HepG2 (cell line): ENCODE data around the gene S100A12. TPM values are rescaled to one million over a fixed set of nuclear protein-coding genes. Genes with fewer than 3 reads are reported as not detected.

Experiments used
- ATAC-seq: fragments of 200-7000 bp; cut with Tn5 transposase; 3 replicates; pipeline ENCODE4 v1.9.1; 2020; ENCODE audit warnings: mild to moderate bottlenecking, moderate library complexity
- BruUV-seq: library from RNA; stranded (reverse); fragments of 400-500 nt; replicated peaks from 2 replicates; lab custom pipeline; 2021; lab: Mats Ljungman, UMichigan
- CTCF ChIA-PET: fragments of 300-600 bp; formaldehyde crosslinking; extraction: SDS; loops from one replicate; lab custom pipeline; 2021; ENCODE audit warnings: low total read pairs, inconsistent platforms, low intra/inter-chr PET ratio; lab: Yijun Ruan, JAX
- POLR2A ChIA-PET: fragments of 350-600 bp; sonication (Branson Sonifier 250); formaldehyde crosslinking; loops from one replicate; lab custom pipeline; 2020; ENCODE audit warnings: antibody characterized with exemption, inconsistent platforms; lab: Yijun Ruan, JAX
- DNase-seq: peaks from one replicate; pipeline ENCODE4 v3.0.0-alpha.2; 2015; ENCODE audit warnings: low spot score
- FAIRE-seq: peaks from 3 replicates; lab custom pipeline; 2011; peaks lifted over from hg19 to GRCh38; lab: Jason Lieb, UNC
- H2AFZ ChIP-seq: one replicate; pipeline ENCODE4 v1.6.1; 2011; ENCODE audit warnings: low read length, inconsistent platforms
- H3K27ac ChIP-seq: fragments of 300-600 bp; 3 replicates; pipeline ENCODE4 v1.8.0; 2011; ENCODE audit warnings: mixed run types, mild to moderate bottlenecking, mixed read lengths, low read length, inconsistent platforms; ENCODE audit not compliant: insufficient read depth; ENCODE audit errors: extremely low read length
- H3K27me3 ChIP-seq, 2 experiments: fragments of 200-600 bp in 1 of 2; 2 replicates in 1 of 2; 3 replicates in 1 of 2; pipeline versions ENCODE4 v1.6.0 to v1.8.0; 2011; ENCODE audit warnings: low read length in 2 of 2, mild to moderate bottlenecking in 2 of 2, moderate library complexity in 2 of 2, inconsistent platforms in 1 of 2; ENCODE audit not compliant: insufficient read depth in 2 of 2, control insufficient read depth in 1 of 2
- H3K36me3 ChIP-seq, 2 experiments: fragments of 200-600 bp in 1 of 2; replicated peaks in 1 of 2; 2 replicates in 1 of 2; 3 replicates in 1 of 2; pipeline versions ENCODE4 v1.5.1 to v1.8.0; 2011; ENCODE audit warnings: low read length in 2 of 2, inconsistent platforms in 1 of 2; ENCODE audit not compliant: insufficient read depth in 2 of 2, control insufficient read depth in 1 of 2
- H3K4me1 ChIP-seq: 2 replicates; pipeline ENCODE4 v1.5.1; 2012; ENCODE audit warnings: low read length, inconsistent platforms; ENCODE audit not compliant: insufficient read depth
- H3K4me2 ChIP-seq: 2 replicates; pipeline ENCODE4 v1.6.0; 2011; ENCODE audit warnings: low read depth, low read length, inconsistent platforms
- H3K4me3 ChIP-seq, 3 experiments: fragments of 200-600 bp in 1 of 3; sonication (generic), shearing (Covaris generic) in 1 of 3; replicated peaks in 1 of 3; 2 replicates each; pipeline ENCODE4 v1.5.1; 2011 to 2016; ENCODE audit warnings: low read length in 3 of 3, inconsistent platforms in 2 of 3, low read depth in 2 of 3, mild to moderate bottlenecking in 2 of 3, control low read depth in 1 of 3, mixed read lengths in 1 of 3; ENCODE audit not compliant: insufficient read depth in 1 of 3
- H3K79me2 ChIP-seq: one replicate; pipeline ENCODE4 v1.6.1; 2011; ENCODE audit warnings: low read length, inconsistent platforms; ENCODE audit not compliant: insufficient read depth
- H3K9ac ChIP-seq: 2 replicates; pipeline ENCODE4 v1.6.0; 2011; ENCODE audit warnings: mild to moderate bottlenecking, low read depth, low read length, inconsistent platforms; ENCODE audit not compliant: insufficient read depth
- H3K9me3 ChIP-seq: 2 replicates; pipeline ENCODE4 v1.5.1; 2012; ENCODE audit warnings: mild to moderate bottlenecking, low read length
- H4K20me1 ChIP-seq: 2 replicates; pipeline ENCODE4 v1.6.0; 2011; ENCODE audit warnings: inconsistent platforms, mild to moderate bottlenecking, low read length, moderate library complexity; ENCODE audit not compliant: insufficient read depth
- FOXA3 ChIP-seq: IDR thresholded peaks from 2 replicates; pipeline ENCODE4 v1.6.1; 2016; ENCODE audit warnings: missing genetic modification reagents, missing compliant biosample characterization
- GZF1 ChIP-seq: sonication (generic); formaldehyde crosslinking; IDR thresholded peaks from 2 replicates; pipeline ENCODE4 v1.5.1; 2020; ENCODE audit warnings: mild to moderate bottlenecking, missing genetic modification reagents
- IRF2 ChIP-seq: IDR thresholded peaks from 2 replicates; pipeline ENCODE4 v1.6.1; 2018; ENCODE audit warnings: missing genetic modification reagents, missing compliant biosample characterization
- SIX1 ChIP-seq: sonication (generic); formaldehyde crosslinking; IDR thresholded peaks from 2 replicates; pipeline ENCODE4 v1.4.0; 2020; ENCODE audit warnings: missing genetic modification reagents, borderline replicate concordance
- SMAD9 ChIP-seq: sonication (generic); formaldehyde crosslinking; IDR thresholded peaks from 2 replicates; pipeline ENCODE4 v1.5.1; 2020; ENCODE audit warnings: mild to moderate bottlenecking, missing genetic modification reagents
- TRAFD1 ChIP-seq: sonication (generic); formaldehyde crosslinking; IDR thresholded peaks from 2 replicates; pipeline ENCODE4 v1.5.1; 2020; ENCODE audit warnings: missing genetic modification reagents, mild to moderate bottlenecking, borderline replicate concordance
- ZNF567 ChIP-seq: sonication (generic); formaldehyde crosslinking; IDR thresholded peaks from 2 replicates; pipeline ENCODE4 v1.8.1; 2023; ENCODE audit warnings: mild to moderate bottlenecking, missing genetic modification reagents, borderline replicate concordance
- ZUFSP ChIP-seq: sonication (generic); formaldehyde crosslinking; IDR thresholded peaks from 2 replicates; pipeline ENCODE4 v1.9.0; 2021; ENCODE audit warnings: missing genetic modification reagents, mild to moderate bottlenecking, borderline replicate concordance
- in situ Hi-C: cut with HindIII; loops from 2 replicates; pipeline ENCODE4 v1.10.0; 2017; ENCODE audit warnings: low pct_unique_long_range_greater_than_20kb; ENCODE audit not compliant: extremely low pct_ligation_motif_present
- intact Hi-C: fragments of 100-400 bp; cut with micrococcal nuclease; formaldehyde crosslinking; loops from one replicate; pipeline ENCODE4 v1.10.0; 2022; ENCODE audit not compliant: unreplicated experiment
- polyA plus RNA-seq, 8 experiments: library from polyadenylated mRNA; depleted of rRNA in 3 of 8; stranded (reverse) in 7 of 8; unstranded in 1 of 8; fragments of >200 nt; fragmentation: Illumina TruSeq in 4 of 8; extraction: Trizol in 4 of 8; gene quantifications; 2 replicates each; pipeline versions ENCODE4 v1.2.1 to v1.2.3, GENCODE V29; 2011 to 2016; ENCODE audit warnings: low read depth in 4 of 8, missing spikeins in 1 of 8, mixed read lengths in 1 of 8; ENCODE audit not compliant: insufficient read depth in 1 of 8
- total RNA-seq, 5 experiments: library from RNA; depleted of rRNA; stranded (reverse); fragments of >200 nt; fragmentation: Illumina TruSeq; extraction: Trizol; gene quantifications; 2 replicates each; pipeline ENCODE4 v1.2.3, GENCODE V29; 2016; ENCODE audit warnings: low read depth in 1 of 5

The S100A12 gene
- total and polyA plus RNA-seq, 2 of the 13 experiments (the other 11 are each of a cell fraction or from before 2014, with no cell fraction given), result not detected

GRCh38 chr1:153364156-153364555 is 11.3 kb downstream of the S100A12 start:
- Histone ChIP-seq H2AFZ (no peak overlapping the region), H3K36me3 (no peaks in the 10 kb centered on the region), H4K20me1 (no peaks in the 10 kb centered on the region), H3K4me2 (no peak overlapping the region), H3K27ac (no peak overlapping the region), H3K4me3 (no peak overlapping the region), H3K9ac (no peak overlapping the region), H3K9me3 (no peaks in the 10 kb centered on the region), H3K4me1 (no peaks in the 10 kb centered on the region), H3K79me2 (no peaks in the 10 kb centered on the region), H3K27me3 (peaks cover 1 to 5% of the 10 kb centered on the region in 2 experiments; a peak in 1 of 5 replicates)
- intact Hi-C loops, result no loop called here
- CTCF ChIA-PET, result no interaction called here
- ATAC-seq, result no peak
- DNase-seq, result no peak
- in situ Hi-C loops, result no loop called here
- POLR2A ChIA-PET, result no interaction called here
- no TSS peak for BruUV-seq
- no peak for FAIRE-seq
- TF ChIP-seq ZNF567 (CRISPR knock-in tag) (no peak), GZF1 (CRISPR knock-in tag) (no peak), FOXA3 (no peak), IRF2 (CRISPR knock-in tag) (no peak), SIX1 (no peak), TRAFD1 (CRISPR knock-in tag) (no peak), SMAD9 (CRISPR knock-in tag) (no peak), ZUFSP (CRISPR knock-in tag) (no peak)
